HG02840 (cell line): ENCODE results near the gene MPG.

Experiments used
- ATAC-seq: cut with Tn5 transposase; IDR thresholded peaks from one replicate; pipeline ENCODE4 v1.9.1; 2021; ENCODE audit warnings: mild to moderate bottlenecking, moderate library complexity, moderate number of reproducible peaks; ENCODE audit not compliant: unreplicated experiment, low FRiP score

The MPG gene

DNA sequence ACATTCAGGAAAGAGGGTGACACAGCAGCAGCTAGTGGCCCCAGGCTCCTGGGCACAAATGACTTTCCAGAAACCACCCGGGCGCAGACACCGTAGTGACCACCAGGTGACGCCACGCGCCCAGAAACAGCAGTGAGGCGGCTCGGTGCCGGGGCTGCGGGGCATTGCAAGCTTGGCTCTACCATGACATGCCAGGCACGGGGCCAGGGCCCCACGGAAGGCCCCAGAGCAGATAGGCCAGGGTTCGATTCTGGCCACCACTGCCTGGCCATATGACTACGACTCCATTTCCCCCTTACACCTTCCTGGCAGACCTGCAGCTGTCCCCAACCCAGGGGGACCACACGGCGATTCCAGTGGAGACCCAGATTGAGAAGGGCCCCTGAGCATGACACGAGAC, 12.3 kb upstream of the MPG start:
- ATAC-seq: no peak

GRCh38 chr16:66309-67182, 11.5 kb upstream of the MPG start:
- ATAC-seq: no peak

- ATAC-seq: no peak
These were observed 10.7 kb upstream of the MPG start for GRCh38 chr16:67183-67791.

DNA sequence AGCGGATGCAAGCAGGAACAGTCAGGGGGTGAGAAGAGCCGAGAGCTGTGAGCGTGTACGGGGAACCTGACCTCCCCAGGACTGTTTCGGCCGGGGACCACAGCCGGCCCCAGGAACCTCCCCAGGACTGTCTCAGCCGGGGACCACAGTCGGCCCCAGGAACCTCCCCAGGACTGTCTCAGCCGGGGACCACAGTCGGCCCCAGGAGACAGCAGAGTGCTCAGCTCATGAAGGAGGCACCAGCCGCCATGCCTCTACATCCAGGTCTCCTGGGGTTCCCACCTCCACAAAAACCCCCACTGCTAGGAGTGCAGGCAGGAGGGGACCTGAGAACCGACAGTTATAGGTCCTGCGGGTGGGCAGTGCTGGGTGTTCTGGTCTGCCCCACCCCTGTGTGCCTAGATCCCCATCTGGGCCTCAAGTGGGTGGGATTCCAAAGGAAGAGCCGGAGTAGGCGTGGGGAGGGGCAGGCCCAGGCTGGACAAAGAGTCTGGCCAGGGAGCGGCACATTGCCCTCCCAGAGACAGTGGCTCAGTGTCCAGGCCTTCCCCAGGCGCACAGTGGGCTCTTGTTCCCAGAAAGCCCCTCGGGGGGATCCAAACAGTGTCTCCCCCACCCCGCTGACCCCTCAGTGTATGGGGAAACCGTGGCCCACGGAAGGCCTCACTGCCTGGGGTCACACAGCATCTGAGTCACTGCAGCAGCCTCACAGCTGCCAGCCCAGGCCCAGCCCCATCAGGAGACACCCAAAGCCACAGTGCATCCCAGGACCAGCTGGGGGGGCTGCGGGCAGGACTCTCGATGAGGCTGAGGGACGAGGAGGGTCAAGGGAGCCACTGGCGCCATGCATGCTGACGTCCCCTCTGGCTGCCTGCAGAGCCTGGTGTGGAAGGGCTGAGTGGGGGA, 9.9 kb upstream of the MPG start:
- no peak for ATAC-seq

DNA sequence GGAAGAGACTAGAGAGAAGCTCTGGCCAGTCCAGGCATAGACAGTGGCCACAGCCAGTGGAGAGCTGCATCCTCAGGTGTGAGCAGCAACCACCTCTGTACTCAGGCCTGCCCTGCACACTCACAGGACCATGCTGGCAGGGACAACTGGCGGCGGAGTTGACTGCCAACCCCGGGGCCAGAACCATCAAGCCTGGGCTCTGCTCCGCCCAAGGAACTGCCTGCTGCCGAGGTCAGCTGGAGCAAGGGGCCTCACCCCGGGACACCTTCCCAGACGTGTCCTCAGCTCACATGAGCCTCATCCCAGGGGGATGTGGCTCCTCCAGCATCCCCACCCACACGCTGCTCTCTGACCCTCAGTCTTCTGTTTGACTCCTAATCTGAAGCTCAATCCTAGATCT, 8.8 kb upstream of the MPG start:
- no peak for ATAC-seq

- no peak for ATAC-seq
These were observed 6.8 kb upstream of the MPG start for GRCh38 chr16:71210-71539.

GRCh38 chr16:71540-72401, 6.3 kb upstream of the MPG start:
- ATAC-seq: no peak

- no peak for ATAC-seq
These were observed 5.2 kb upstream of the MPG start, which contains the start of gene RHBDF1 for GRCh38 chr16:72561-73548. RHBDF1 (minus strand) TSS chr16:72631; CDS start chr16:65015, 7,616 bp downstream.

DNA sequence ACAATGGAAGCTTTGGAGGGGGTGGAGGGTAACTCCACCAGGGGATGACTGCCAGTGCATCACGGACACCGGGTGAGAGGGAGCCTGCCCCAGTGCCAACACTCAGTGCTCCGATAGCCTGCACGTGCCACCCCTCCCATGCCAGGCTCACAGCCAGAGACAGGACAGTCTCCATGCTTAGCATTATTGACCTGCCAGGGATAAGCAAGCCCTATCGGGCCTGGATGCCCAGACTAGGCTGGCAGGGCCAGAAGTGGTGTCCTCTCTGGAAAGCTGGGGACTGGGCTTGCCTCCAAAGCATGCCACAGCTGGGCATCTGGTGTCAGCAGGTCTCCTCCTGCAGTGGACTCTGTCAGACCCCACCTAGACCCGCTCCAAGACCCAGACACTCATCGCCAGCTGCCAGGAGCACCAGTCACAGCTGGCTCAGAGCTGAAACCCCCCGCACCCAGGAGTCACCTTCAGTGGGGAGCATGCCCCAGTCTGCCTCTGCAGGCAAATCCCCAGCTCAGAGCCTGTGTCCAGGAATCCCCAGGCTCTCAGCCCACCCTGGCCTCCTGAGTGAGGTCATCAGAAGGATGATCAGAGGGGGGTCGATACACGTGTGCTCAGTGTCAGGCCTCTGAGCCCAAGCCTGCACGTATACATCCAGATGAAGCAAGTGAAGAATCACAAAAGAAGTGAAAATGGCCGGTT, 3.8 kb upstream of the MPG start:
- ATAC-seq: no peak

DNA sequence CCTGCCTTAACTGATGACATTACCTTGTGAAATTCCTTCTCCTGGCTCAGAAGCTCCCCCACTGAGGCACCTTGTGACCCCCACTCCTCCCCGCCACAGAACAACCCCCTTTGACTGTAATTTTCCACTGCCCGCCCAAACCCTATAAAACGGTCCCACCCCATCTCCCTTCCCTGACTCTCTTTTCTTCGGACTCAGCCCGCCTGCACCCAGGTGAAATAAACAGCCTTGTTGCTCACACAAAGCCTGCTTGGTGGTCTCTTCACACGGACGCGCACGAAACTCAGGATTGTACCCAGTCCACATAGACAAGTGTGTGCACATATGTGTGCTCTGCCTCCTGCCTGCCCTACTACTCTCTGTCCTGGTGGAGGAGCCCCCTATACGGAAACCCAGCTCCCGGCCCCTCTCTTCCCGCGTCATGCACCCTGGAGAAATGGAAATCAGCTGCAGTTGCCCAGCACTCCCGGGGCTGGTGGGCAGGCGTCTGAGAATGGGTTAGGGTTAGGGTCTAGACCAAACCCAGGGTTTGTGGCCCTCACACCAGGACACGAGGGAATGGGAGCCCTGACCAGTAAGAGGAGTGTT, 3.2 kb upstream of the MPG start:
- ATAC-seq: no peak

- no peak for ATAC-seq
These were observed 2.2 kb upstream of the MPG start for GRCh38 chr16:75580-76501.

DNA sequence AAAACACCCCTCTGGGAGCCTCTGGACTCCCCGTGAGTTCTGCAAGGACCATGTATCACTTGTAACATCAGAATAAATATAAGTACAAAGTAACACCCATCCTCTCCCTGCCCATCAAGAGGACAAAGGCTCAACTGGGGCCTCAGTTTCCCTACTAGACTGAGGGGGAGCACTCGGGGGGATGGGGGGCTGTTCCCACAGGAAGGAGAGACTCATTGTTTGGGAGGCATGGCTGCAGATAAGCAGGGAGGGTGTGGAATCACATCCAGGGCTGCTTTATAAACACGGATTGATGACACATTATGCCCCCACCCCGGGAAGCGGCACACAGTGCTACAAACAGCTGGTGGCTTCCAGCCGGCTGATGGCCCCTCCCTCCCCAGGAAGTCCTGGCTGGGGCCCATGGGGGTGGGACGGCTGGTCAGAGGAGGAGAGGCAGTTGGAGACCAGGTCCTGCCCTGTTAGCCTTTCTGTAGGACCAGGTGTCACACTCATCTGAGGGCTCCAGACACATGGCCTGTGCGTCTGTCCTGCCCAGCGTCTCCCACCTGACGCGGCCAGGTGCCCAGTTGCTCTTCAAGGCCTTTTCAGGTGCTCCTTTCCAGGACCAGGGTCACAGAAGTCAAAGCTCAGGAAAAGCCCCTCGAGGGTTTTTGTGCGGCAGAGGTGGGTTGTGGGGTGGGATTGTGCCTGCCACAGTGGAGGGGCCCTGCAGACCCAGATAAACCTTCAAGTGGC, 1.3 kb upstream of the MPG start:
- ATAC-seq: no peak

DNA sequence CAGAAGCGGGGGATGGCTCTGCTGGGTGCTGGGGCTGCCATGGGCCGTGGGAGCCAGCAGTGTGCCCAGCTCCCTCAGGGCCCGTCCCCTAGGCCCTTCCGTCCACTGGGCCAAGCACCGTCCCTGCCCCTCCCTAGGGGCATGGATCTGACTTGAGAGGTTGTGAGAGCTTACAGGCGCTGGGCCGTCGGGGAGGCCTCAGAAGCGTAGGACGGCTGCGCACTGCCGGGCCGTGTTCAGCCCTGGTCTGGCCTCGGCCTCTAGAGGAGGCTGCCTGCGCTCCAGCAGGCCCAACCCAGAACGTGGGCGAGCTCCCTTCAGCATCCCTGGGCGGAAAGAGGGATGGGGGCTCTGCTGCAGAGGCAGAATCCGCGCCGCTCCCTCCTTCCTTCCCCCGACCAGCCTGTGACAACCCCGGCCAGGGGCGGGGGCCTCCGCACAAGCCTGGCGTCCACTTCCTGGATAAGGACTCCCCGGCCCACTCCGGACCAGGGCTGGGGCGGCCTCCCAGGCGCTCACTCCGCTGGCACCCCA, 685 bp upstream of the MPG start:
- ATAC-seq: peak; percentile 23

DNA sequence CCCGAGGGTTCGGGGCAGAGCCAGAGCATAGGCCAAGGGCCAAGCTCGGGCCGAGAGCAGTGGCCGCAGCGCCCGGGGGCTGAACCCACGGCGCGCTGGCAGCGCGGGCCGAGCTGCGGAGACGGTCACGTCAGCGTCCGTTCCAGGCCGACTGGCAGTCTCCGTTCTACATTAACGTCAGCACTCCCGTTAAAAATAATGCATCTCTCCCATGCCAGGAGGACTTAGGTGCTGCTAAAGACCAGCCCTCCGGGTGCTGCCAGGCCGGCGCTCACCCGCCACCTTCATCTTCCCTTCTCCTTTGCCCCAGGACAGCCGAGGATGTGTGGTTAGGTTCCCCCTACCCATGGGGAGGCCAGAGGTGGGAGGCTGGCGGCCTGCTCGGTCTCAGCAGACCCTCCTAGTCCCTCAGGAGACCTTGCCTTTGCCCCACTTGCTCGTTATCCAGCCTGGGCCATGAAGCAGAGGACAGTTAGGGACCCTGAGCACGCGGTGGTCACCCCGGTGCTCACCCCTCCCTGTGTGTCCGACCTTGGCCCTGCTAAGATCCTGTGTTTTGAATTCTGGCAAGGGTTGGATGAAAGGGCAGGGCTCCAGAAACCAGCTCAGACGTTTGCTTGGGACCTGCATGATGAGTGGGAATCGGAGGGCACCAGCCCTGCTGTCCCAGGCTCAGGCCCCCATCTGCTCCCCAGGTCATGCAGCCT, 572 bp downstream of the MPG start:
- no peak for ATAC-seq
